ENCODE results near the gene CDK14. TPM values are rescaled to one million over a fixed set of nuclear protein-coding genes. Genes with fewer than 3 reads are reported as not detected.

The CDK14 gene
- total and polyA plus RNA-seq, 8 donors = 0.58 to 43.9 (median 12.2) TPM

DNA sequence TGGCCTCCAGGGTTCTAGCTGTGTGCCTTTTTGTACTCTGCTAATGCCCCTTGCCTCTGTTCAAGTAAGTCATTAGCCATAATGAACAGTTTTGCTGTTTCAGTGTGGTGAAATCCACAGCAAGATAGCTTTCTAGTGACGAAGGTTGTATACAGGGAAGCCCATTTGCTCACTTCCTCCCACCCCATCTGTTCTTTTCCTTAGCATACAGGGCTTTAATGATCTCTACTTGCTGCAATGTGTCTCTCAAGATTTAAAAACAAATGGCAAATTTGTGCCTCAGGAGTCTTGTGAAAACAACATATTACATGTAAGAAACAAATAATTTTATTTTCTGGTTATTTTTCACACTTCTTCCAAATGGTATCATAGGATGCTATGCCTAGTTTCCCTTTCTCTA lies 243.2 kb downstream of the CDK14 start:
- Histone ChIP-seq H3K27me3 (no peaks in the 10 kb centered on the region), H3K36me3 (no peaks in the 10 kb centered on the region), H3K4me3 (no peak overlapping the region), H3K27ac (no peak overlapping the region), H3K4me1 (peaks cover 0 to 10% (median 0%) of the 10 kb centered on the region in 4 donors), H3K9me3 (peaks cover 0 to 16% (median 10%) of the 10 kb centered on the region in 4 donors)
- intact Hi-C loops (cut with DNase I; ENCODE audit: low total_unique reads) = no loop called here
- TF ChIP-seq POLR2A (IDR thresholded peaks at IDR 0.05) = no peak
- no peak for TF ChIP-seq POLR2AphosphoS5 (IDR thresholded peaks at IDR 0.05)
- no peak for TF ChIP-seq EP300 (IDR thresholded peaks at IDR 0.05)
- TF ChIP-seq, protein P1, sequence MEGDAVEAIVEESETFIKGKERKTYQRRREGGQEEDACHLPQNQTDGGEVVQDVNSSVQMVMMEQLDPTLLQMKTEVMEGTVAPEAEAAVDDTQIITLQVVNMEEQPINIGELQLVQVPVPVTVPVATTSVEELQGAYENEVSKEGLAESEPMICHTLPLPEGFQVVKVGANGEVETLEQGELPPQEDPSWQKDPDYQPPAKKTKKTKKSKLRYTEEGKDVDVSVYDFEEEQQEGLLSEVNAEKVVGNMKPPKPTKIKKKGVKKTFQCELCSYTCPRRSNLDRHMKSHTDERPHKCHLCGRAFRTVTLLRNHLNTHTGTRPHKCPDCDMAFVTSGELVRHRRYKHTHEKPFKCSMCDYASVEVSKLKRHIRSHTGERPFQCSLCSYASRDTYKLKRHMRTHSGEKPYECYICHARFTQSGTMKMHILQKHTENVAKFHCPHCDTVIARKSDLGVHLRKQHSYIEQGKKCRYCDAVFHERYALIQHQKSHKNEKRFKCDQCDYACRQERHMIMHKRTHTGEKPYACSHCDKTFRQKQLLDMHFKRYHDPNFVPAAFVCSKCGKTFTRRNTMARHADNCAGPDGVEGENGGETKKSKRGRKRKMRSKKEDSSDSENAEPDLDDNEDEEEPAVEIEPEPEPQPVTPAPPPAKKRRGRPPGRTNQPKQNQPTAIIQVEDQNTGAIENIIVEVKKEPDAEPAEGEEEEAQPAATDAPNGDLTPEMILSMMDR (IDR thresholded peaks at IDR 0.05) = no peak
- DNase-seq = no peak
- WGBS, 5 donors = 88 to 100% (median 90%) methylated on average over 1 of the region's 1 CpG

DNA sequence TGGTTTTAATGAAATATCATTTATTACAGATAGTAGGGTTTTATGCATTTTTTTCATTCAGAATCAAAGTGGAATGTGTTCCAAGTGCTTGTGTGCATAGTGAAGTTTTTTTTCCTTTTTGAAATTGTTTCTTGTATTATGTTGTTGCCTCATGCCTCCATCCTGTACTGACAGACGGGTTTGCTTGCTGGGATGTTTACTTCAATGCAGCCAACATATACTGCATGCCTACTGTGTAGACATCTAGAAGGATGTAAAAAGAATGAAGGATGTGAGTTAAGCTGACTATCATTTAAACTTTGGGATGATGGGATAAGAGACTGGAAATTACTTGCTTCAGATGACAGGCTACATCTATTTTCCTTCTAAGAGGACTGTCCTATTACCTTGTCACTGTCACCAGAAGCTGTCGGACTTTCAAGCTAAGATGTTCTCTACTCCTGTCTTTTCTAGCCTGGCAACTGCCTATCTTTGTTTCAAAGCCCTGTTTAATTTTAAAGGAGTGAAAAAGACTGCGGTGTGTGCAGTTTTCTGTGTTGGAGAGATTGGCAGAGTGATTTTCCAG lies 243.7 kb downstream of the CDK14 start:
- Histone ChIP-seq H3K27ac (no peak overlapping the region), H3K36me3 (no peaks in the 10 kb centered on the region), H3K4me3 (no peak overlapping the region), H3K9me3 (peaks cover 0 to 16% (median 10%) of the 10 kb centered on the region in 4 donors), H3K4me1 (peaks cover 0 to 13% (median 0%) of the 10 kb centered on the region in 4 donors), H3K27me3 (no peaks in the 10 kb centered on the region)
- no peak for DNase-seq
- WGBS, 5 donors = 91 to 99% (median 94%) methylated on average over 3 of the region's 3 CpGs
- intact Hi-C loops (cut with DNase I; ENCODE audit: low total_unique reads) = no loop called here
- no peak for TF ChIP-seq EP300 (IDR thresholded peaks at IDR 0.05)
- no peak for TF ChIP-seq POLR2A (IDR thresholded peaks at IDR 0.05)
- TF ChIP-seq POLR2AphosphoS5 (IDR thresholded peaks at IDR 0.05) = no peak
- TF ChIP-seq, protein P1 (IDR thresholded peaks at IDR 0.05) = no peak

GRCh38 chr7:90841759-90842429 lies 245.8 kb downstream of the CDK14 start:
- no peak for DNase-seq
- WGBS, 5 donors = 77 to 83% (median 81%) methylated on average over 4 of the region's 4 CpGs
- H3K4me1 ChIP-seq = peaks cover 0 to 13% (median 0%) of the 10 kb centered on the region in 4 donors
- H3K27ac ChIP-seq = no peak overlapping the region
- intact Hi-C loops (cut with DNase I; ENCODE audit: low total_unique reads) = no loop called here
- no peak overlapping the region for H3K4me3 ChIP-seq
- H3K9me3 ChIP-seq = peaks cover 0 to 16% (median 10%) of the 10 kb centered on the region in 4 donors
- TF ChIP-seq, protein P1 (IDR thresholded peaks at IDR 0.05) = no peak
- TF ChIP-seq EP300 (IDR thresholded peaks at IDR 0.05) (no peak), POLR2AphosphoS5 (IDR thresholded peaks at IDR 0.05) (no peak), POLR2A (IDR thresholded peaks at IDR 0.05) (no peak)
- H3K36me3 ChIP-seq = no peaks in the 10 kb centered on the region
- H3K27me3 ChIP-seq = no peaks in the 10 kb centered on the region

DNA sequence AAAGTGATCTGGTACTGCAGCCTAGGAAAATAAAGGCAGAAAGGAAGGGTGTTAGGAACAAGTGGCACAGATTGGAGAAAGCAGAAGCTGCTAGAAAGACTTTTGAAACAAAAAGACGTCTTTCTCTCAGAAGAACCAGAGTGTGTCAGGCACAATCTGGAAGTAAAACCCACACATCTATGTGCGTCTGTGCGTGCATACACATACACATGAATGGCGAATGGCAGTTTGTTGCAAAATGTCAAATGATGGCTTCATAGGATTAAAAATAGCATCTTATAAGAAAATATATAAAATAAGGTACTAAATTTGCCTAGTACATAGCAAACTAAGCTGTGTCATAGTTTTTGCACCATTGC lies 246.3 kb downstream of the CDK14 start:
- H3K36me3 ChIP-seq = no peaks in the 10 kb centered on the region
- no peak for DNase-seq

More for the DNA sequence above, 246.3 kb downstream of the CDK14 start:
- H3K9me3 ChIP-seq = peaks cover 0 to 14% (median 9%) of the 10 kb centered on the region in 4 donors
- WGBS, 5 donors = 89 to 95% (median 93%) methylated on average over 4 of the region's 4 CpGs
- no peaks in the 10 kb centered on the region for H3K27me3 ChIP-seq
- no peak overlapping the region for H3K4me3 ChIP-seq
- peaks cover 0 to 13% (median 0%) of the 10 kb centered on the region in 4 donors for H3K4me1 ChIP-seq
- TF ChIP-seq POLR2AphosphoS5 (IDR thresholded peaks at IDR 0.05) = no peak
- TF ChIP-seq POLR2A (IDR thresholded peaks at IDR 0.05) = no peak
- TF ChIP-seq, protein P1 (IDR thresholded peaks at IDR 0.05) = no peak
- no peak for TF ChIP-seq EP300 (IDR thresholded peaks at IDR 0.05)
- intact Hi-C loops (cut with DNase I; ENCODE audit: low total_unique reads) = no loop called here
- no peak overlapping the region for H3K27ac ChIP-seq

All from stomach (tissue), 9 donors.